GM18520 (cell line): ENCODE measurements around the gene KRTDAP.

Experiments
- ATAC-seq: cut with Tn5 transposase; IDR thresholded peaks from one replicate; pipeline ENCODE4 v1.9.1; 2021; ENCODE audit not compliant: unreplicated experiment

The KRTDAP gene

GRCh38 chr19:35513628-35514281 is 23.5 kb upstream of the KRTDAP start, which contains the start of gene DMKN:
DMKN (minus strand) TSS chr19:35513649; CDS start chr19:35513475, 174 bp downstream.
- ATAC-seq = no peak

GRCh38 chr19:35512831-35513627 is 22.8 kb upstream of the KRTDAP start:
- no peak for ATAC-seq

DNA sequence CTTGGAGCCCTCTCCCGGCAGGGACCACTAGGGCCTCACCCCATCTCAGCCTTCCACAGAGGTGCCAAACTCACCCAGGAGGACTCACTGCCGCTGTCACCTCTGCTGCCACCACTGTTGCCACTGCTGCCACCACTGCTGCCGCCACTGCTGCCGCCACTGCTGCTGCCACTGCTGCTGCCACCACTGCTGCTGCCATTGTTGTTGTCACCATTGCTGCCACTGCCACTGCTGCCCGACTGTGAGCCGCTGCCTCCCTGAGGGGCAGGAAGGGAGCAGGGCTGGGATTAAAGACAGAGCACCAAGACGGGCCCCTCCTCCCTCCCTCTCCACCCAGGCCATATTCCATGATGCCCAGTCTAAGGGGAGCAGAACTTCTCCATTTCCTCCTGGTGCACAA is 21.1 kb upstream of the KRTDAP start:
- ATAC-seq = no peak

GRCh38 chr19:35510626-35510964 is 20.3 kb upstream of the KRTDAP start:
- ATAC-seq = no peak

DNA sequence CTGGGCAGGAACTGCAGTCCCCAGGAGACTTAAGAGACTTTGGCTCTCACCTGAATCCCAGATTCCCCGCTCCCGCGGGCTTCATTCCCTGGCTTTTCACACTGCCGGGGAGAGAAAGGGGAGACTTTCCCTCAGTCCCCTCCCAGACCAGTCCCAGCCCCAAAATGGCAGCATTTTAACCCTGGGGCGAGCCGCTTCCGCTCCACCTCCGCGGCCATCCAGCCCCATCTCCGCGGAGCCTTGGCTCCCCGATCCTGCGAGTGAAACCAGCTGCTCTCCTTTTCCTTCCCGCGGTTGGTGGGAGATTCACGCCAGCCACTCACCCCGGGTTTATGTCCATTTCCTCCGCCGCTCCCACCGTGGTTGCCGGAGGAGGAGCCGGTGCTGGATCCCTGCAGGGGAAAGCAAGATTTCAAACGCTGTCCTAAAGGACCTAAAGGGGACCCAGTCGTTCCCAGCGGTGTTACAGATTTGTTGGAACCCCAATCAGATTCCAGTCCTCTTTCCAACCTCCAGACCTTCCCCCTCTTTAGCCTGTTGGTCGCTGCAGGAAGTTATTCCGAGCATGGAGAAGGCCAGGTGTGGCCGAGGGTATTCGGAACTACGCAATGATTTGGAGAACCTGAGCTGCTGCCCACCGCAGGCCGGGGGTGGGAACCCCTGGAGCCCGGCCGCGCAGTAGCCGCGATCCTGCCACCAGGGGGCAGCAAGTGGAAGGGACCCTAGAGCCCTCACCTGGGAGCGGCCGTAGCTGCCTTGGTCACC is 19.8 kb upstream of the KRTDAP start:
- no peak for ATAC-seq

DNA sequence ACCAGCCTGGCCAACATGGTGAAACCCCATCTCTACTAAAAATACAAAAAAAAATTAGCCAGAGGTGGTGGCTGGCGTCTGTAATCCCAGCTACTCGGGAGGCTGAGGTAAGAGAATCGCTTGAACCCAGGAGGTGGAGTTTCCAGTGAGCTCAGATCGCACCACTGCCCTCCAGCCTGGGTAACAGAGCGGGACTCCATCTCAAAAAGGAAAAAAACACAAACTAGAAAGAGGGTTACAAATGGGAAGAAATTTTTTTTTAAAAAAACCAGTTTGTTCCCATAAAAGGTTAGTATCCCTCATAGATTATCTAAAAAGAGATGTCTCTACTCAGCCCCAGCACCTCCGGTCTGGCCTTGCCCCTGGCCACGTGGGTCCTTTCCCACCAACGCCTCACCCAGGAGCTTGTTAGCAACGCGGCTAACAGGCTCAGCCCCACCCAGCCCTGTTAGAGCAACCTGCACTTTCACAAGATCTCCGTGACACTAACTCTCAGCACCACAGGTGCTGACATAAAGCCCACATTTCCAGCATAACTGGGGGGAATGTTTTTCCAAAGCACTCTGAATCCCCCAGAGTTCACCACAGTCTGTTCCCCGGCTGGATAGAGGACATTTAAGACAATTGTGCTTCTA is 18.9 kb upstream of the KRTDAP start:
- ATAC-seq = no peak

DNA sequence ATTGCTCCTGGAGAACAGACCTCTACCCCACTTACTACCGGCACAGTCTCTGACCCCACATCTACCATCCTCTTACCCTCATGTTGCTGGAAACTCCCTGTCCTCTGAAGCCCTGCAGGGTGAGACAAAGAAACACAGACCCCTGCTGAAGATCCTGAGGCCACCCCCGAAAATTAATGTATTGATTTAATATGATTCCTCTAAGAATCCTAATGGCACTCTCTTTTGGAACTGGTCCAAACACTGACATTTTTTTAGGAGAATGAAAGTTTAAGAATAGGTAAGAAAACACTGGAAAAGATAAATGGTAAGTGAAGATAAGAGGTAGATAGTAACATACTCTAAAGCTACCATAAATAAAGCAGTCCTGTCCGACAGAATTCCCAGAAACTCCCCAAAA is 17.9 kb upstream of the KRTDAP start:
- no peak for ATAC-seq

GRCh38 chr19:35507561-35507960 is 17.3 kb upstream of the KRTDAP start:
- ATAC-seq = no peak

- no peak for ATAC-seq
Observed at GRCh38 chr19:35506011-35506410, 15.7 kb upstream of the KRTDAP start.

- ATAC-seq = no peak
Observed at GRCh38 chr19:35502751-35503150, 12.5 kb upstream of the KRTDAP start.

GRCh38 chr19:35501684-35502083 is 11.4 kb upstream of the KRTDAP start:
- ATAC-seq = no peak

DNA sequence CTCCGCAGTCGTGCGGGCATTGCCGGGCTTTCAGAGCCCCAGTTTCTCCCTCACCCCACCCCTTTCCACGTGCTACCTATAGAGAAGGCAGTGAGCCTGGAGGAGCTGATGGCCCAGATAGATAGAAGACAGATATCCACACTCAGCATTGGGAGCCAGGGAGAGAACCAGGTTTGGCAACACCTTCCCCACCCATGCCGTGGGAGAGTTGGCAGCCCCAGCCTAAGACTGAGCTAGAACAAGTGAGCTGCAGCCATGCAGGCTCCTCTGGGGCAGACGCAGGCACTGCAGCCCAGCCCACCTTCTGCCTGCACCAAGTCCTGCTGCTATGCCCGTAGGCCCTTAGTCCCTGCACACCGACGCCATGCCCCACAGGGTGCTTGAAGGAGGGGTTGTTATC is 10.3 kb upstream of the KRTDAP start:
- no peak for ATAC-seq

GRCh38 chr19:35498984-35499527 is 8.8 kb upstream of the KRTDAP start:
- no peak for ATAC-seq

DNA sequence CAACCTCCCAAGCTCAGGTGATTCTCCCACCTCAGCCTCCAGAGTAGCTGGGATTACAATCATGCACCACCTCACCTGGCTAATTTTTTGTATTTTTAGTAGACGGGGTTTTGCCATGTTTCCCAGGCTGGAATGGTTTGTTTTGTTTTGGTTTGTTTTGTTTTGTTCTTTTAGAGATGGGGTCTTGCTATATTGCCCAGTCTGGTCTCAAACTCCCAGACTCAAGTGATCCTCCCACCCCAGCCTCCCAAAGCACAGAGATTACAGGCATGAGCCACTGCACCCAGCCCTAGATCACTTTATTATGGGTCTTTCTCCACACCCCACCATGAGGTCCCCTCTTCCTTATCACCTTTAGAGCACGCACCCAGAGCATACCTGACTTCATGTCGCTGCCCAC is 8.0 kb upstream of the KRTDAP start:
- ATAC-seq = no peak

- ATAC-seq = no peak
Observed at GRCh38 chr19:35497406-35497805, 7.1 kb upstream of the KRTDAP start.

- no peak for ATAC-seq
Observed at GRCh38 chr19:35495107-35496064, 5.1 kb upstream of the KRTDAP start.

DNA sequence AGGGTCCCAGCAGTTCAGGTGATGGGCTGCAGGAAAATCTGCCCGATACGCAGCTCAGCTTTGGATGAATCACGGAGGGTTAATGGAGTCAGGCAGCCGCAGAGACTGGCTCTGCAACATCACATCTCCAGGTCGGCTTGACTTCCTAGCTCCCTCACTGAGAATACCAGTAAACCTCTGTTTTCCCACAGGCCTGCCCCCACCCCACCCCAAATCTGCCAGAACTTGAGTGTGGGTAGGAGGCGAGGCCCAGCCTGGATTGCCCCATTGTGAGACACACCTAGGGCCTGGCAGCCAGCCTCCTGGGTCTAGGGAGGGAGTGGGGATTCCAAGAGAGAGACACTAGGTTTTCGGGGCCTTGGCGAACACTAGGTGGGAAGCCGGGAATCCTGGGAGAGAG is 3.7 kb upstream of the KRTDAP start:
- no peak for ATAC-seq

DNA sequence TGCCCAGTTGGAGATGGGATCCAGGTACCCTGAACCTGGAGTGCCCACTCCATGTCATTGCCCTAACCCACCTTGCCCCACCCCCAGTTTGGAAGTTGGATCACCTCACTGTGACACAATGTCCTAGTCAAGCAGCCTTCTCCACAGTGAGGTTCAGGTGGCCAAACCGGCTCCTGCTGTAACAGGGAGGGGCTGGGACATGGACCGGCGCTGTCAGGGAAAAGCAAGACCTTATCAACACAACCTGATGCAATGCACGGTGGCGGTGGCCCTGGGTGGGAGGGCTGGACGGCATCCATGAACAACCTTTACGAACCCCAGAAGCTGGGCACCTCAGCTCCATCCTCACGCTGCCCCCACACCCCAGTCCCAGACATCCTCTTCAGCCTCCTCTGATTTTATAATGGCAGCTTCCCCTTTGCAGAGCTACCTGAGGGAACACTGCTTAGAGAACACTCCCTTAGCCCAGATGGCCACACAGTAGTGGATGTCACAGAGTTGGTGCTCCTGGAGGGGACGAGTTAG is 1.6 kb upstream of the KRTDAP start:
- ATAC-seq = no peak

GRCh38 chr19:35488677-35489076 is 1.6 kb downstream of the KRTDAP start:
- ATAC-seq = no peak

GRCh38 chr19:35487656-35488182 is 2.5 kb downstream of the KRTDAP start:
- no peak for ATAC-seq
